GF-D8 (cell line): ENCODE measurements around the gene YBX2.
A peak's percentile ranks its signal among the peaks of the same experiment; 100 is the strongest.

Source experiments
- DNase-seq: peaks from one replicate; lab custom pipeline; 2025; lab: John Stamatoyannopoulos, UW

YBX2 gene

GRCh38 chr17:7243453-7243729 lies 51.0 kb downstream of the YBX2 start:
- no peak for DNase-seq

GRCh38 chr17:7242717-7243452 lies 51.6 kb downstream of the YBX2 start:
- DNase-seq: peak; percentile 57

- DNase-seq: peak; percentile 42
Measured at GRCh38 chr17:7241783-7242716, 52.4 kb downstream of the YBX2 start, which contains the start of gene GABARAP. Gene GABARAP (minus strand): TSS chr17:7242449. CDS start chr17:7242330, 119 bp downstream.

- DNase-seq: no peak
Measured at GRCh38 chr17:7241090-7241733, 53.2 kb downstream of the YBX2 start.

GRCh38 chr17:7240375-7240774 lies 54.1 kb downstream of the YBX2 start:
- no peak for DNase-seq

- peak; percentile 89 for DNase-seq
Measured at GRCh38 chr17:7239091-7240027, 55.1 kb downstream of the YBX2 start, which contains the start of gene PHF23. Gene PHF23 (minus strand): TSS chr17:7239457. CDS start chr17:7239279, 178 bp downstream.

GRCh38 chr17:7238420-7239090 lies 55.9 kb downstream of the YBX2 start:
- no peak for DNase-seq
